Measurements from ENCODE around the gene BCKDHA. TPM values are rescaled to one million over a fixed set of nuclear protein-coding genes. Genes with fewer than 3 reads are reported as not detected.

Gene BCKDHA
- 7.5 and 11.7 TPM in 2 replicates for total RNA-seq (ENCODE audit: low replicate concordance)
- long read RNA-seq, transcript BCKDHA-201 (9 exons, 2,103 nt) = major isoform, 16 of 19 reads
- long read RNA-seq, partial matches to known transcripts = 1 of 19 reads
- long read RNA-seq, other reads (novel, unspliced or antisense) = 2 of 19 reads

GRCh38 chr19:41397086-41398049 is at the start of gene BCKDHA, which contains the start of gene EXOSC5:
Gene BCKDHA (plus strand): TSS chr19:41397818. CDS start chr19:41397828, 10 bp downstream.
Gene EXOSC5 (minus strand): TSS chr19:41397359. CDS start chr19:41397328, 31 bp downstream.
- Mint-ChIP-seq H3K27ac (peak within 1 kb of the TSS; percentile 100), H3K27me3 (no peaks in the 10 kb centered on the region), H3K4me1 (ENCODE audit: unreplicated experiment) (peaks cover 26% of the 10 kb centered on the region), H3K36me3 (no peaks in the 10 kb centered on the region), H3K4me3 (peak within 1 kb of the TSS; percentile 99), H3K9me3 (no peaks in the 10 kb centered on the region)
- no peak for TF ChIP-seq CTCF (conservative IDR thresholded peaks at IDR 0.05)
- DNase-seq (ENCODE audit: extremely low spot score, unreplicated experiment) = peak; percentile 99

GRCh38 chr19:41350735-41351338 is 46.8 kb upstream of the BCKDHA start:
- Mint-ChIP-seq H3K36me3 (peaks cover 5% of the 10 kb centered on the region), H3K9me3 (no peaks in the 10 kb centered on the region), H3K4me1 (ENCODE audit: unreplicated experiment) (peaks cover 20% of the 10 kb centered on the region), H3K27ac (no peak overlapping the region), H3K27me3 (peaks cover 57% of the 10 kb centered on the region), H3K4me3 (peak overlapping the region; percentile 81)
- TF ChIP-seq CTCF (conservative IDR thresholded peaks at IDR 0.05) = no peak
- DNase-seq (ENCODE audit: extremely low spot score, unreplicated experiment) = no peak

GRCh38 chr19:41351339-41352245 is 46.0 kb upstream of the BCKDHA start:
- TF ChIP-seq CTCF (conservative IDR thresholded peaks at IDR 0.05) = no peak
- Mint-ChIP-seq H3K27me3 (peaks cover 59% of the 10 kb centered on the region), H3K4me1 (ENCODE audit: unreplicated experiment) (peaks cover 20% of the 10 kb centered on the region), H3K27ac (peak overlapping the region; percentile 48), H3K4me3 (peak overlapping the region; percentile 90), H3K36me3 (peaks cover 5% of the 10 kb centered on the region), H3K9me3 (no peaks in the 10 kb centered on the region)
- DNase-seq (ENCODE audit: extremely low spot score, unreplicated experiment) = no peak

GRCh38 chr19:41352279-41352608 is 45.4 kb upstream of the BCKDHA start:
- TF ChIP-seq CTCF (conservative IDR thresholded peaks at IDR 0.05) = no peak
- Mint-ChIP-seq H3K4me3 (peak overlapping the region; percentile 90), H3K27ac (peak overlapping the region; percentile 48), H3K9me3 (no peaks in the 10 kb centered on the region), H3K4me1 (ENCODE audit: unreplicated experiment) (peaks cover 20% of the 10 kb centered on the region), H3K36me3 (peaks cover 5% of the 10 kb centered on the region), H3K27me3 (peaks cover 59% of the 10 kb centered on the region)
- DNase-seq (ENCODE audit: extremely low spot score, unreplicated experiment) = no peak
